Uterus (tissue), 2 donors: ENCODE data around the gene PCDH8.

ENCODE experiments used
- CTCF ChIP-seq, 4 experiments: fragments of 200-600 bp in 2 of 4; fragments of 450-650 bp in 2 of 4; sonication (generic) in 2 of 4; IDR thresholded peaks; one replicate each; pipeline ENCODE4 v1.5.1; 2016 to 2019; ENCODE audit warnings: antibody characterized with exemption in 4 of 4, mild to moderate bottlenecking in 2 of 4, moderate library complexity in 1 of 4
- POLR2A ChIP-seq, 2 donors: fragments of 450-650 bp; IDR thresholded peaks; one replicate each; pipeline ENCODE4 v1.6.1; 2016; ENCODE audit warnings: antibody characterized with exemption in 2 of 2, mild to moderate bottlenecking in 1 of 2, moderate library complexity in 1 of 2

GRCh38 chr13:52815330-52815729 lies 33.1 kb downstream of the PCDH8 start:
- TF ChIP-seq CTCF (IDR thresholded peaks at IDR 0.05) (no peak), POLR2A (IDR thresholded peaks at IDR 0.05) (no peak)
